Suprapubic skin (tissue), 4 donors: ENCODE results near the gene NACAD. TPM values are rescaled to one million over a fixed set of nuclear protein-coding genes. Genes with fewer than 3 reads are reported as not detected.

ENCODE experiments used
- DNase-seq, 2 donors: peaks; one replicate each; pipeline ENCODE4 v3.0.0-alpha.2; 2019; ENCODE audit warnings: low spot score in 2 of 2
- H3K27ac ChIP-seq: fragments of 200-600 bp; sonication (generic); one replicate; pipeline ENCODE4 v1.5.1; 2019
- H3K27me3 ChIP-seq: fragments of 200-600 bp; sonication (generic); one replicate; pipeline ENCODE4 v1.5.1; 2019
- H3K36me3 ChIP-seq: fragments of 200-600 bp; sonication (generic); one replicate; pipeline ENCODE4 v1.5.1; 2019
- H3K4me1 ChIP-seq: fragments of 200-600 bp; sonication (generic); one replicate; pipeline ENCODE4 v1.5.1; 2019
- H3K4me3 ChIP-seq: fragments of 200-600 bp; sonication (generic); one replicate; pipeline ENCODE4 v1.5.1; 2019; ENCODE audit warnings: mild to moderate bottlenecking
- H3K9me3 ChIP-seq: fragments of 200-600 bp; sonication (generic); one replicate; pipeline ENCODE4 v1.5.1; 2019
- CTCF ChIP-seq, 2 donors: fragments of 200-600 bp in 1 of 2; fragments of 450-650 bp in 1 of 2; sonication (generic) in 1 of 2; IDR thresholded peaks; one replicate each; pipeline ENCODE4 v1.5.1; 2016 to 2019; ENCODE audit warnings: antibody characterized with exemption in 2 of 2, mild to moderate bottlenecking in 1 of 2, moderate library complexity in 1 of 2
- EP300 ChIP-seq: sonication (generic); formaldehyde crosslinking; IDR thresholded peaks from one replicate; pipeline ENCODE4 v1.6.1; 2017; ENCODE audit warnings: antibody characterized with exemption
- POLR2A ChIP-seq, 2 donors: fragments of 450-650 bp; IDR thresholded peaks; one replicate each; pipeline ENCODE4 v1.6.1; 2017; ENCODE audit warnings: antibody characterized with exemption in 2 of 2, mild to moderate bottlenecking in 2 of 2, moderate library complexity in 2 of 2
- POLR2AphosphoS5 ChIP-seq, 3 donors: sonication (generic); formaldehyde crosslinking; IDR thresholded peaks; one replicate each; pipeline ENCODE4 v1.6.1; 2017; ENCODE audit warnings: antibody characterized with exemption in 3 of 3
- WGBS: methylation state at CpG from one replicate; pipeline ENCODE4 v1.1.5; 2018; 5-methylcytosine and 5-hydroxymethylcytosine counted together
- total RNA-seq, 4 donors: library from RNA; depleted of rRNA; stranded (reverse); fragments of >200 nt; gene quantifications; one replicate each; pipeline ENCODE4 v1.1.0, GENCODE V29; 2016

NACAD gene
- total RNA-seq, 4 donors from 2014 or later: 0.76 to 1.4 (median 1.0) TPM

- no peaks in the 10 kb centered on the region for H3K36me3 ChIP-seq
- H3K27me3 ChIP-seq: no peaks in the 10 kb centered on the region
- no peaks in the 10 kb centered on the region for H3K9me3 ChIP-seq
- no peaks in the 10 kb centered on the region for H3K4me1 ChIP-seq
- no peak overlapping the region for H3K27ac ChIP-seq
- H3K4me3 ChIP-seq: no peak overlapping the region
- TF ChIP-seq EP300: no peak
- DNase-seq: no peak
- 69% methylated on average over 4 of the region's 4 CpGs for WGBS
Measured at GRCh38 chr7:45131891-45132290, 43.1 kb upstream of the NACAD start.

- Histone ChIP-seq H3K4me3 (no peak overlapping the region), H3K4me1 (no peaks in the 10 kb centered on the region), H3K27ac (no peak overlapping the region), H3K36me3 (no peaks in the 10 kb centered on the region), H3K27me3 (no peaks in the 10 kb centered on the region), H3K9me3 (no peaks in the 10 kb centered on the region)
- WGBS: 68% methylated on average over 6 of the region's 9 CpGs
- no peak for TF ChIP-seq POLR2AphosphoS5 (IDR thresholded peaks at IDR 0.05)
- no peak for TF ChIP-seq POLR2A (IDR thresholded peaks at IDR 0.05)
- TF ChIP-seq CTCF (IDR thresholded peaks at IDR 0.05): no peak
- no peak for TF ChIP-seq EP300
- DNase-seq: no peak
Measured at GRCh38 chr7:45130910-45131309, 42.1 kb upstream of the NACAD start.

- H3K4me1 ChIP-seq: no peaks in the 10 kb centered on the region
- no peaks in the 10 kb centered on the region for H3K9me3 ChIP-seq
- no peaks in the 10 kb centered on the region for H3K27me3 ChIP-seq
- no peak for DNase-seq
- TF ChIP-seq CTCF (IDR thresholded peaks at IDR 0.05) (no peak), POLR2A (IDR thresholded peaks at IDR 0.05) (no peak), POLR2AphosphoS5 (IDR thresholded peaks at IDR 0.05) (no peak), EP300 (no peak)
- no peak overlapping the region for H3K4me3 ChIP-seq
- 72% methylated on average over 12 of the region's 12 CpGs for WGBS
- no peaks in the 10 kb centered on the region for H3K36me3 ChIP-seq
- no peak overlapping the region for H3K27ac ChIP-seq
Measured at GRCh38 chr7:45129906-45130305, 41.1 kb upstream of the NACAD start.

GRCh38 chr7:45129181-45129800 is 40.5 kb upstream of the NACAD start:
- Histone ChIP-seq H3K9me3 (no peaks in the 10 kb centered on the region), H3K36me3 (no peaks in the 10 kb centered on the region), H3K4me1 (no peaks in the 10 kb centered on the region), H3K27me3 (no peaks in the 10 kb centered on the region), H3K27ac (no peak overlapping the region), H3K4me3 (no peak overlapping the region)
- TF ChIP-seq POLR2AphosphoS5 (IDR thresholded peaks at IDR 0.05): no peak
- no peak for TF ChIP-seq EP300
- no peak for TF ChIP-seq CTCF (IDR thresholded peaks at IDR 0.05)
- TF ChIP-seq POLR2A (IDR thresholded peaks at IDR 0.05): no peak
- WGBS: 76% methylated on average over 15 of the region's 15 CpGs
- no peak for DNase-seq

GRCh38 chr7:45126920-45127319 is 38.2 kb upstream of the NACAD start:
- 50% methylated on average over 2 of the region's 6 CpGs for WGBS
- Histone ChIP-seq H3K27ac (no peak overlapping the region), H3K4me1 (no peaks in the 10 kb centered on the region), H3K9me3 (no peaks in the 10 kb centered on the region), H3K27me3 (no peaks in the 10 kb centered on the region), H3K36me3 (no peaks in the 10 kb centered on the region), H3K4me3 (no peak overlapping the region)
- no peak for TF ChIP-seq CTCF (IDR thresholded peaks at IDR 0.05)
- TF ChIP-seq POLR2AphosphoS5 (IDR thresholded peaks at IDR 0.05): no peak
- no peak for TF ChIP-seq EP300
- no peak for TF ChIP-seq POLR2A (IDR thresholded peaks at IDR 0.05)
- DNase-seq: no peak

- 86% methylated on average over 6 of the region's 6 CpGs for WGBS
- Histone ChIP-seq H3K9me3 (no peaks in the 10 kb centered on the region), H3K4me3 (no peak overlapping the region), H3K36me3 (no peaks in the 10 kb centered on the region), H3K4me1 (no peaks in the 10 kb centered on the region), H3K27me3 (no peaks in the 10 kb centered on the region), H3K27ac (no peak overlapping the region)
- no peak for DNase-seq
- no peak for TF ChIP-seq EP300
- no peak for TF ChIP-seq CTCF (IDR thresholded peaks at IDR 0.05)
- no peak for TF ChIP-seq POLR2AphosphoS5 (IDR thresholded peaks at IDR 0.05)
- no peak for TF ChIP-seq POLR2A (IDR thresholded peaks at IDR 0.05)
Measured at GRCh38 chr7:45126201-45126600, 37.4 kb upstream of the NACAD start.
